Muscle of leg (tissue), 9 donors: ENCODE measurements around the gene TMEM181. TPM values are rescaled to one million over a fixed set of nuclear protein-coding genes. Genes with fewer than 3 reads are reported as not detected.

ENCODE experiments used
- polyA plus RNA-seq, 8 donors: library from polyadenylated mRNA; unstranded; fragments of 120-200 nt; gene quantifications; one replicate each; pipeline versions ENCODE4 v1.2.1 to v1.2.3, GENCODE V29; 2013; ENCODE audit warnings: inconsistent platforms in 1 of 8, low replicate concordance in 1 of 8; ENCODE audit not compliant: insufficient read length in 8 of 8, insufficient read depth in 1 of 8
- total RNA-seq: library from RNA; stranded (reverse); fragments of 120-200 nt; gene quantifications from one replicate; pipeline ENCODE4 v1.2.4, GENCODE V29; 2013

The TMEM181 gene
- total and polyA plus RNA-seq, 9 donors = 13.3 to 22.2 (median 16.1) TPM

Other genes starting within 250 kb of the TMEM181 start
- gene TULP4, start 247.6 kb upstream of the TMEM181 start, total RNA-seq = 176 TPM
- gene TULP4, start 247.6 kb upstream of the TMEM181 start, polyA plus RNA-seq = 10 to 100 TPM; 11.2 to 24.0 (median 16.4) TPM
- gene DYNLT1, start 84.7 kb downstream of the TMEM181 start, total RNA-seq = 46.0 TPM
- gene DYNLT1, start 84.7 kb downstream of the TMEM181 start, polyA plus RNA-seq = 100 to 1,000 TPM in 1 of 8 donors, 10 to 100 TPM in 7; 74.6 to 103 (median 86.0) TPM
- gene SYTL3, start 90.0 kb downstream of the TMEM181 start, total RNA-seq = 7.8 TPM
- gene SYTL3, start 90.0 kb downstream of the TMEM181 start, polyA plus RNA-seq = 10 to 100 TPM in 1 of 8 donors, 1 to 10 TPM in 7; 4.2 to 10.5 (median 7.3) TPM